Skin epidermis (tissue), 12 donors: ENCODE measurements around the gene ODAD4.

Source experiments
- H3K27ac ChIP-seq, 21 experiments: fragments of 200-600 bp; sonication (generic) in 11 of 21; one replicate each; pipeline ENCODE4 v1.5.0; 2020; ENCODE audit warnings: mild to moderate bottlenecking in 3 of 21, inconsistent platforms in 2 of 21, moderate library complexity in 2 of 21
- H3K4me3 ChIP-seq, 7 experiments: fragments of 200-600 bp; sonication (generic) in 2 of 7; one replicate each; pipeline ENCODE4 v1.5.0; 2020; ENCODE audit warnings: inconsistent platforms in 2 of 7, mild to moderate bottlenecking in 2 of 7, moderate library complexity in 1 of 7

Gene ODAD4

GRCh38 chr17:41930009-41930832 is at the start of gene ODAD4:
Gene ODAD4, plus strand, starts transcription at chr17:41930617. Its CDS starts 107 bp downstream, at chr17:41930724.
- H3K27ac ChIP-seq, result peak within 1 kb of the TSS in 20 of 21 experiments; percentile 36 to 94 (median 82)
- H3K4me3 ChIP-seq, result peak within 1 kb of the TSS; percentile 32 to 51 (median 36)

- Histone ChIP-seq H3K4me3 (no peak overlapping the region), H3K27ac (no peak overlapping the region)
These were observed 47.7 kb upstream of the ODAD4 start for GRCh38 chr17:41882756-41883155.

GRCh38 chr17:41885733-41886132 is 44.7 kb upstream of the ODAD4 start:
- Histone ChIP-seq H3K4me3 (no peak overlapping the region), H3K27ac (no peak overlapping the region)

- H3K27ac ChIP-seq, result no peak overlapping the region
These were observed 42.0 kb upstream of the ODAD4 start for GRCh38 chr17:41888332-41888965.

GRCh38 chr17:41891135-41892020 is 39.0 kb upstream of the ODAD4 start:
- no peak overlapping the region for H3K27ac ChIP-seq
- H3K4me3 ChIP-seq, result no peak overlapping the region

More at GRCh38 chr17:41888332-41888965, 42.0 kb upstream of the ODAD4 start:
- H3K4me3 ChIP-seq, result no peak overlapping the region

GRCh38 chr17:41892021-41892376 is 38.4 kb upstream of the ODAD4 start:
- Histone ChIP-seq H3K4me3 (no peak overlapping the region), H3K27ac (no peak overlapping the region)

GRCh38 chr17:41893384-41893783 is 37.0 kb upstream of the ODAD4 start:
- Histone ChIP-seq H3K27ac (no peak overlapping the region), H3K4me3 (no peak overlapping the region)

GRCh38 chr17:41894791-41895331 is 35.6 kb upstream of the ODAD4 start:
- Histone ChIP-seq H3K4me3 (no peak overlapping the region), H3K27ac (peak overlapping the region in 9 of 21 experiments; percentile 11 to 60 (median 45))

- peak overlapping the region in 8 of 21 experiments; percentile 11 to 60 (median 47) for H3K27ac ChIP-seq
- H3K4me3 ChIP-seq, result no peak overlapping the region
These were observed 34.8 kb upstream of the ODAD4 start for GRCh38 chr17:41895617-41896016.

- Histone ChIP-seq H3K4me3 (no peak overlapping the region), H3K27ac (no peak overlapping the region)
These were observed 33.7 kb upstream of the ODAD4 start for GRCh38 chr17:41896726-41897125.

GRCh38 chr17:41901646-41902045 is 28.8 kb upstream of the ODAD4 start:
- Histone ChIP-seq H3K27ac (no peak overlapping the region), H3K4me3 (no peak overlapping the region)

GRCh38 chr17:41904242-41904841 is 26.1 kb upstream of the ODAD4 start:
- H3K4me3 ChIP-seq, result no peak overlapping the region
- no peak overlapping the region for H3K27ac ChIP-seq

GRCh38 chr17:41905172-41905571 is 25.2 kb upstream of the ODAD4 start:
- Histone ChIP-seq H3K27ac (no peak overlapping the region), H3K4me3 (no peak overlapping the region)

- Histone ChIP-seq H3K4me3 (no peak overlapping the region), H3K27ac (no peak overlapping the region)
These were observed 23.8 kb upstream of the ODAD4 start for GRCh38 chr17:41906465-41907184.

GRCh38 chr17:41907185-41907556 is 23.2 kb upstream of the ODAD4 start:
- no peak overlapping the region for H3K4me3 ChIP-seq
- no peak overlapping the region for H3K27ac ChIP-seq

- H3K27ac ChIP-seq, result no peak overlapping the region
- no peak overlapping the region for H3K4me3 ChIP-seq
These were observed 22.5 kb upstream of the ODAD4 start for GRCh38 chr17:41907633-41908539.

GRCh38 chr17:41909088-41909487 is 21.3 kb upstream of the ODAD4 start:
- Histone ChIP-seq H3K27ac (no peak overlapping the region), H3K4me3 (no peak overlapping the region)
